WI38 (cell line): Measurements from ENCODE around the gene CAPZA1.

ENCODE experiments used
- H3K4me3 ChIP-seq: 2 replicates; pipeline ENCODE4 v1.5.1; 2011; ENCODE audit warnings: low read depth, mild to moderate bottlenecking, control low read depth, low read length
- CTCF ChIP-seq: IDR thresholded peaks from 2 replicates; pipeline ENCODE4 v1.5.1; 2012; ENCODE audit warnings: low read depth, mild to moderate bottlenecking, control low read depth, low read length

Gene CAPZA1

GRCh38 chr1:112696578-112697314 lies 77.1 kb downstream of the CAPZA1 start:
- TF ChIP-seq CTCF, result no peak
- no peak overlapping the region for H3K4me3 ChIP-seq

- TF ChIP-seq CTCF, result no peak
Measured at GRCh38 chr1:112697781-112698201, 78.2 kb downstream of the CAPZA1 start.

GRCh38 chr1:112698366-112699310 lies 79.0 kb downstream of the CAPZA1 start:
- H3K4me3 ChIP-seq, result no peak overlapping the region
- TF ChIP-seq CTCF, result no peak

More at GRCh38 chr1:112697781-112698201, 78.2 kb downstream of the CAPZA1 start:
- no peak overlapping the region for H3K4me3 ChIP-seq

GRCh38 chr1:112699425-112700144 lies 80.0 kb downstream of the CAPZA1 start:
- TF ChIP-seq CTCF, result no peak
- H3K4me3 ChIP-seq, result no peak overlapping the region

GRCh38 chr1:112700290-112701226 lies 80.9 kb downstream of the CAPZA1 start:
- H3K4me3 ChIP-seq, result no peak overlapping the region
- TF ChIP-seq CTCF, result no peak
